Fibroblast of villous mesenchyme (primary cell): Measurements from ENCODE around the gene NENF. TPM values are rescaled to one million over a fixed set of nuclear protein-coding genes. Genes with fewer than 3 reads are reported as not detected.

Source experiments
- DNase-seq: peaks from one replicate; pipeline ENCODE4 v3.0.0-alpha.2; 2010; ENCODE audit warnings: low read depth
- H3K4me3 ChIP-seq: 2 replicates; pipeline ENCODE4 v1.5.1; 2011; ENCODE audit warnings: low read depth, mild to moderate bottlenecking, low read length
- CTCF ChIP-seq: IDR thresholded peaks from 2 replicates; pipeline ENCODE4 v1.5.1; 2012; ENCODE audit warnings: low read depth, mild to moderate bottlenecking, low read length; ENCODE audit not compliant: insufficient read depth
- total RNA-seq: library from RNA; depleted of rRNA; stranded (reverse); fragments of >200 nt; gene quantifications from 2 replicates; pipeline ENCODE4 v1.2.3, GENCODE V29; 2012

Gene NENF
- total RNA-seq, 1 donor: 26.8 TPM

- peak; percentile 50 for DNase-seq
- no peak for TF ChIP-seq CTCF
- no peak overlapping the region for H3K4me3 ChIP-seq
These were observed 1.7 kb upstream of the NENF start for GRCh38 chr1:212430955-212431394.

GRCh38 chr1:212431644-212432043 is 1.1 kb upstream of the NENF start:
- no peak overlapping the region for H3K4me3 ChIP-seq
- no peak for TF ChIP-seq CTCF

GRCh38 chr1:212432272-212432660 is 454 bp upstream of the NENF start:
- TF ChIP-seq CTCF: no peak
- H3K4me3 ChIP-seq: peak overlapping the region; percentile 48
- peak; percentile 3 for DNase-seq

More at GRCh38 chr1:212431644-212432043, 1.1 kb upstream of the NENF start:
- no peak for DNase-seq

- TF ChIP-seq CTCF: no peak
- H3K4me3 ChIP-seq: peak overlapping the region; percentile 73
- DNase-seq: no peak
These were observed 1.1 kb downstream of the NENF start for GRCh38 chr1:212433577-212434462.

- TF ChIP-seq CTCF: no peak
- no peak overlapping the region for H3K4me3 ChIP-seq
- DNase-seq: no peak
These were observed 2.3 kb downstream of the NENF start for GRCh38 chr1:212434992-212435391.

- H3K4me3 ChIP-seq: no peak overlapping the region
- DNase-seq: no peak
- TF ChIP-seq CTCF: no peak
These were observed 4.6 kb downstream of the NENF start for GRCh38 chr1:212437179-212437798.
